Measurements from ENCODE around the gene XRCC2.

Gene XRCC2

GRCh38 chr7:152608656-152609055 lies 67.3 kb downstream of the XRCC2 start:
- Histone ChIP-seq H3K9ac (ENCODE audit: low read depth, low read length) (no peak overlapping the region), H3K4me1 (ENCODE audit: insufficient read depth, low read length) (no peaks in the 10 kb centered on the region), H3K27me3 (ENCODE audit: insufficient read depth, low read length) (no peaks in the 10 kb centered on the region), H3K27ac (ENCODE audit: low read depth, low read length) (no peak overlapping the region), H3K4me3 (ENCODE audit: low read length) (no peak overlapping the region), H3K9me3 (ENCODE audit: insufficient read depth, low read depth, low read length) (no peaks in the 10 kb centered on the region), H3K36me3 (ENCODE audit: insufficient read depth, low read length) (no peaks in the 10 kb centered on the region)
- 96% methylated on average over 4 of the region's 4 CpGs for WGBS

- Histone ChIP-seq H3K9me3 (ENCODE audit: insufficient read depth, low read depth, low read length) (no peaks in the 10 kb centered on the region), H3K4me1 (ENCODE audit: insufficient read depth, low read length) (no peaks in the 10 kb centered on the region), H3K27me3 (ENCODE audit: insufficient read depth, low read length) (no peaks in the 10 kb centered on the region), H3K4me3 (ENCODE audit: low read length) (no peak overlapping the region), H3K9ac (ENCODE audit: low read depth, low read length) (no peak overlapping the region), H3K27ac (ENCODE audit: low read depth, low read length) (no peak overlapping the region), H3K36me3 (ENCODE audit: insufficient read depth, low read length) (no peaks in the 10 kb centered on the region)
- 85% methylated on average over 10 of the region's 10 CpGs for WGBS
These were observed 67.7 kb downstream of the XRCC2 start for GRCh38 chr7:152608208-152608607.

- WGBS = 98% methylated on average over 2 of the region's 2 CpGs
- H3K9me3 ChIP-seq (ENCODE audit: insufficient read depth, low read depth, low read length) = no peaks in the 10 kb centered on the region
These were observed 68.9 kb downstream of the XRCC2 start for GRCh38 chr7:152607007-152607406.

GRCh38 chr7:152602962-152603361 lies 73.0 kb downstream of the XRCC2 start:
- Histone ChIP-seq H3K36me3 (ENCODE audit: insufficient read depth, low read length) (no peaks in the 10 kb centered on the region), H3K27ac (ENCODE audit: low read depth, low read length) (no peak overlapping the region), H3K9ac (ENCODE audit: low read depth, low read length) (no peak overlapping the region), H3K27me3 (ENCODE audit: insufficient read depth, low read length) (no peaks in the 10 kb centered on the region), H3K4me3 (ENCODE audit: low read length) (no peak overlapping the region), H3K9me3 (ENCODE audit: insufficient read depth, low read depth, low read length) (no peaks in the 10 kb centered on the region), H3K4me1 (ENCODE audit: insufficient read depth, low read length) (no peaks in the 10 kb centered on the region)
- 91% methylated on average over 6 of the region's 6 CpGs for WGBS

More at GRCh38 chr7:152607007-152607406, 68.9 kb downstream of the XRCC2 start:
- no peaks in the 10 kb centered on the region for H3K36me3 ChIP-seq (ENCODE audit: insufficient read depth, low read length)
- H3K4me1 ChIP-seq (ENCODE audit: insufficient read depth, low read length) = no peaks in the 10 kb centered on the region
- no peaks in the 10 kb centered on the region for H3K27me3 ChIP-seq (ENCODE audit: insufficient read depth, low read length)
- no peak overlapping the region for H3K27ac ChIP-seq (ENCODE audit: low read depth, low read length)
- no peak overlapping the region for H3K9ac ChIP-seq (ENCODE audit: low read depth, low read length)
- no peak overlapping the region for H3K4me3 ChIP-seq (ENCODE audit: low read length)

GRCh38 chr7:152601305-152601798 lies 74.6 kb downstream of the XRCC2 start:
- Histone ChIP-seq H3K27me3 (ENCODE audit: insufficient read depth, low read length) (no peaks in the 10 kb centered on the region), H3K9me3 (ENCODE audit: insufficient read depth, low read depth, low read length) (no peaks in the 10 kb centered on the region), H3K27ac (ENCODE audit: low read depth, low read length) (no peak overlapping the region), H3K9ac (ENCODE audit: low read depth, low read length) (no peak overlapping the region), H3K4me3 (ENCODE audit: low read length) (no peak overlapping the region), H3K4me1 (ENCODE audit: insufficient read depth, low read length) (no peaks in the 10 kb centered on the region), H3K36me3 (ENCODE audit: insufficient read depth, low read length) (no peaks in the 10 kb centered on the region)
- 94% methylated on average over 17 of the region's 17 CpGs for WGBS

- 97% methylated on average over 5 of the region's 5 CpGs for WGBS
- H3K9ac ChIP-seq (ENCODE audit: low read depth, low read length) = no peak overlapping the region
These were observed 75.7 kb downstream of the XRCC2 start for GRCh38 chr7:152600266-152600665.

GRCh38 chr7:152597507-152597906 lies 78.4 kb downstream of the XRCC2 start:
- H3K36me3 ChIP-seq (ENCODE audit: insufficient read depth, low read length) = no peaks in the 10 kb centered on the region
- no peaks in the 10 kb centered on the region for H3K4me1 ChIP-seq (ENCODE audit: insufficient read depth, low read length)
- no peak overlapping the region for H3K27ac ChIP-seq (ENCODE audit: low read depth, low read length)
- H3K4me3 ChIP-seq (ENCODE audit: low read length) = no peak overlapping the region
- WGBS = 95% methylated on average over 7 of the region's 8 CpGs
- H3K9me3 ChIP-seq (ENCODE audit: insufficient read depth, low read depth, low read length) = no peaks in the 10 kb centered on the region
- H3K27me3 ChIP-seq (ENCODE audit: insufficient read depth, low read length) = no peaks in the 10 kb centered on the region
- no peak overlapping the region for H3K9ac ChIP-seq (ENCODE audit: low read depth, low read length)

More at GRCh38 chr7:152600266-152600665, 75.7 kb downstream of the XRCC2 start:
- Histone ChIP-seq H3K27me3 (ENCODE audit: insufficient read depth, low read length) (no peaks in the 10 kb centered on the region), H3K27ac (ENCODE audit: low read depth, low read length) (no peak overlapping the region), H3K4me1 (ENCODE audit: insufficient read depth, low read length) (no peaks in the 10 kb centered on the region), H3K4me3 (ENCODE audit: low read length) (no peak overlapping the region), H3K36me3 (ENCODE audit: insufficient read depth, low read length) (no peaks in the 10 kb centered on the region), H3K9me3 (ENCODE audit: insufficient read depth, low read depth, low read length) (no peaks in the 10 kb centered on the region)

- no peak overlapping the region for H3K9ac ChIP-seq (ENCODE audit: low read depth, low read length)
These were observed 79.1 kb downstream of the XRCC2 start for GRCh38 chr7:152596824-152597223.

More at GRCh38 chr7:152596824-152597223, 79.1 kb downstream of the XRCC2 start:
- H3K27me3 ChIP-seq (ENCODE audit: insufficient read depth, low read length) = no peaks in the 10 kb centered on the region
- no peak overlapping the region for H3K4me3 ChIP-seq (ENCODE audit: low read length)
- peaks cover 2% of the 10 kb centered on the region; the same call in 1 of the 2 replicates for H3K4me1 ChIP-seq (ENCODE audit: insufficient read depth, low read length)
- no peaks in the 10 kb centered on the region for H3K9me3 ChIP-seq (ENCODE audit: insufficient read depth, low read depth, low read length)
- WGBS = 100% methylated on average over 2 of the region's 2 CpGs
- no peak overlapping the region for H3K27ac ChIP-seq (ENCODE audit: low read depth, low read length)
- H3K36me3 ChIP-seq (ENCODE audit: insufficient read depth, low read length) = no peaks in the 10 kb centered on the region

All from HUES64 (cell line).